OCI-LY1 (cell line): ENCODE measurements around the gene FHL3.

ENCODE experiments used
- EZH2 ChIP-seq: fragments of 200-600 bp; sonication (generic), shearing (Covaris generic); IDR thresholded peaks from 2 replicates; pipeline ENCODE4 v1.8.0; 2017; ENCODE audit warnings: borderline replicate concordance, mixed run types, mild to moderate bottlenecking, antibody characterized with exemption, low read length, moderate library complexity, mixed read lengths
- TF ChIP-seq, protein P1 (sequence below): fragments of 200-600 bp; sonication (generic), shearing (Covaris generic); IDR thresholded peaks from 2 replicates; pipeline ENCODE4 v1.5.1; 2017; ENCODE audit warnings: mild to moderate bottlenecking, antibody characterized with exemption, low read length, moderate library complexity, mixed read lengths

DNA sequence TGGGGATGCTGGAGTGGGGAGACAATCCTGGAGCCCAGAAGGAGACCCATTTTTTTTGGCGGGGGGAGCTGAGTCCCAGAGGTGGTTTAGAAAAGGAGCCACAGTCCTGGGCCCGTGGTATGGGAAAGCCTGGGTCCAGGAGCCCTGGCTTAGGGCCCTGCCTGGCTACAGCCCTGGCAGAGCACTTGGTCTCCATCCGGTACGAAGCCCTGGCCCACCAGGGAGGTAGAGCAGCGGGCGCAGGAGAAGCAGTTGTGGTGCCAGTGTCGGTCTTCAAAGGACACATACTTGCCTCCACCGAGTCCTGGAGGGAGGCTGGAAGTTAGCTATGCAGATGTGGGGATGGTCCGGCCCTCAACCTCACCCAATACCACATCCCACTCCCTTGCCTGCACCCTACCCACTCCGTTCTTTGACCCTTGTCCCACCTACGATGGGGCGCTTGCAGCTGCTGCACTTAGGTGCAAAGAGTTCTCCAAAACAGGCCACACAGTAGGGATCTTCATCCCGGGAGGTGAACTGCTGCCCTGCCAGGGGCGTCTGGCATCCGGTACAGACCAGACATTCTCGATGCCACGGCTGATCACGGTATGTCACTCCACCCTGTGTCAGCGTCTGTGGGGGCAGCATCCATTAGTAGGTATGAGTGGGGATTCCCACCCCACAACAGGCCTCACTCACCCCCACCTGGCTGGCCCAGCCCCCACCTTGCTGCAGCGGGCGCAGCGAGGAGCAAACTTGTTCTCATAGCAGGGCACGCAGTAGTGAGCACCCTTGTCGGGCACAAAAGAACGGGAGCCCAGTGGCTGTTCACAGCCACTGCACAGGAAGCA is 7.8 kb downstream of the FHL3 start:
- TF ChIP-seq, protein P1, sequence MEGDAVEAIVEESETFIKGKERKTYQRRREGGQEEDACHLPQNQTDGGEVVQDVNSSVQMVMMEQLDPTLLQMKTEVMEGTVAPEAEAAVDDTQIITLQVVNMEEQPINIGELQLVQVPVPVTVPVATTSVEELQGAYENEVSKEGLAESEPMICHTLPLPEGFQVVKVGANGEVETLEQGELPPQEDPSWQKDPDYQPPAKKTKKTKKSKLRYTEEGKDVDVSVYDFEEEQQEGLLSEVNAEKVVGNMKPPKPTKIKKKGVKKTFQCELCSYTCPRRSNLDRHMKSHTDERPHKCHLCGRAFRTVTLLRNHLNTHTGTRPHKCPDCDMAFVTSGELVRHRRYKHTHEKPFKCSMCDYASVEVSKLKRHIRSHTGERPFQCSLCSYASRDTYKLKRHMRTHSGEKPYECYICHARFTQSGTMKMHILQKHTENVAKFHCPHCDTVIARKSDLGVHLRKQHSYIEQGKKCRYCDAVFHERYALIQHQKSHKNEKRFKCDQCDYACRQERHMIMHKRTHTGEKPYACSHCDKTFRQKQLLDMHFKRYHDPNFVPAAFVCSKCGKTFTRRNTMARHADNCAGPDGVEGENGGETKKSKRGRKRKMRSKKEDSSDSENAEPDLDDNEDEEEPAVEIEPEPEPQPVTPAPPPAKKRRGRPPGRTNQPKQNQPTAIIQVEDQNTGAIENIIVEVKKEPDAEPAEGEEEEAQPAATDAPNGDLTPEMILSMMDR = no peak
- TF ChIP-seq EZH2 = no peak
